OCI-LY7 (cell line): ENCODE results near the gene TMED6. TPM values are rescaled to one million over a fixed set of nuclear protein-coding genes. Genes with fewer than 3 reads are reported as not detected.

Source experiments
- BruUV-seq: library from RNA; stranded (reverse); fragments of 400-500 nt; replicated peaks from 2 replicates; lab custom pipeline; 2021; lab: Mats Ljungman, UMichigan
- CTCF ChIA-PET: fragments of 300-600 bp; sonication (Branson Sonifier 250); formaldehyde crosslinking; loops from one replicate; lab custom pipeline; 2022; ENCODE audit warnings: antibody characterized with exemption; ENCODE audit not compliant: unreplicated experiment; lab: Charles Lee
- POLR2A ChIA-PET: fragments of 300-600 bp; sonication (Branson Sonifier 250); formaldehyde crosslinking; loops from one replicate; lab custom pipeline; 2022; ENCODE audit warnings: antibody characterized with exemption; lab: Charles Lee
- DNase-seq: peaks from one replicate; pipeline ENCODE4 v3.0.0-alpha.2; 2015; ENCODE audit warnings: low spot score
- H2AFZ ChIP-seq: fragments of 200-600 bp; sonication (generic), shearing (Covaris generic); 2 replicates; pipeline ENCODE4 v1.6.1; 2014; ENCODE audit warnings: mild to moderate bottlenecking, antibody characterized with exemption, low read length, moderate library complexity
- H3K27ac ChIP-seq: fragments of 200-600 bp; sonication (generic); 2 replicates; pipeline ENCODE4 v1.5.1; 2014; ENCODE audit warnings: mixed run types, low read depth, mild to moderate bottlenecking, moderate library complexity, low read length, inconsistent platforms; ENCODE audit not compliant: poor library complexity, severe bottlenecking
- H3K36me3 ChIP-seq: fragments of 200-600 bp; sonication (generic); 2 replicates; pipeline ENCODE4 v1.6.1; 2014; ENCODE audit warnings: mild to moderate bottlenecking, antibody characterized with exemption, low read length, moderate library complexity, mixed read lengths; ENCODE audit not compliant: insufficient read depth
- H3K4me1 ChIP-seq: fragments of 200-600 bp; sonication (generic); 2 replicates; pipeline ENCODE4 v1.5.1; 2014; ENCODE audit warnings: mild to moderate bottlenecking, low read length; ENCODE audit not compliant: insufficient read depth, poor library complexity, severe bottlenecking
- H3K4me2 ChIP-seq: fragments of 200-600 bp; sonication (generic); 2 replicates; pipeline ENCODE4 v1.6.1; 2014; ENCODE audit warnings: mild to moderate bottlenecking, low read length
- H3K4me3 ChIP-seq: fragments of 200-600 bp; sonication (generic); 2 replicates; pipeline ENCODE4 v1.5.1; 2014; ENCODE audit warnings: mild to moderate bottlenecking, low read depth, low read length; ENCODE audit not compliant: poor library complexity, severe bottlenecking
- H3K79me2 ChIP-seq: fragments of 200-600 bp; sonication (generic); 2 replicates; pipeline ENCODE4 v1.6.1; 2016; ENCODE audit warnings: low read depth, mild to moderate bottlenecking, low read length, moderate library complexity, mixed read lengths; ENCODE audit not compliant: insufficient read depth
- H3K9me2 ChIP-seq: fragments of 200-600 bp; sonication (generic); 2 replicates; pipeline ENCODE4 v1.6.1; 2016; ENCODE audit warnings: mild to moderate bottlenecking, low read length, mixed read lengths; ENCODE audit not compliant: insufficient read depth
- H3K9me3 ChIP-seq: fragments of 200-600 bp; sonication (generic); 2 replicates; pipeline ENCODE4 v1.6.1; 2014; ENCODE audit warnings: mild to moderate bottlenecking, mixed run types, low read length, mixed read lengths
- H4K20me1 ChIP-seq: fragments of 200-600 bp; sonication (generic); 2 replicates; pipeline ENCODE4 v1.6.1; 2014; ENCODE audit warnings: mild to moderate bottlenecking, antibody characterized with exemption, low read length, moderate library complexity, mixed read lengths; ENCODE audit not compliant: insufficient read depth
- EZH2phosphoT487 ChIP-seq: fragments of 200-600 bp; sonication (generic); IDR thresholded peaks from 2 replicates; pipeline ENCODE4 v1.6.1; 2018; ENCODE audit warnings: low read depth, borderline replicate concordance, mild to moderate bottlenecking, mixed run types, antibody characterized with exemption, low read length, moderate library complexity, mixed read lengths
- intact Hi-C: fragments of 100-400 bp; cut with micrococcal nuclease; formaldehyde crosslinking; loops from one replicate; pipeline ENCODE4 v1.10.0; 2022; ENCODE audit not compliant: unreplicated experiment
- total RNA-seq, 2 experiments: library from RNA; depleted of rRNA in 1 of 2; stranded (reverse); fragments of >200 nt in 1 of 2; shearing (Covaris generic) in 1 of 2; gene quantifications; 2 replicates each; pipeline ENCODE4 v1.2.3, GENCODE V29; 2014 to 2022
- TF ChIP-seq, protein P1 (sequence below): fragments of 200-600 bp; sonication (generic); conservative IDR thresholded peaks from 2 replicates; pipeline ENCODE4 v1.5.1; 2014; ENCODE audit warnings: mild to moderate bottlenecking, antibody characterized with exemption, low read length, moderate library complexity, mixed read lengths

TMED6 gene
- total RNA-seq, 2 experiments from 2014 or later = 1.7 TPM

DNA sequence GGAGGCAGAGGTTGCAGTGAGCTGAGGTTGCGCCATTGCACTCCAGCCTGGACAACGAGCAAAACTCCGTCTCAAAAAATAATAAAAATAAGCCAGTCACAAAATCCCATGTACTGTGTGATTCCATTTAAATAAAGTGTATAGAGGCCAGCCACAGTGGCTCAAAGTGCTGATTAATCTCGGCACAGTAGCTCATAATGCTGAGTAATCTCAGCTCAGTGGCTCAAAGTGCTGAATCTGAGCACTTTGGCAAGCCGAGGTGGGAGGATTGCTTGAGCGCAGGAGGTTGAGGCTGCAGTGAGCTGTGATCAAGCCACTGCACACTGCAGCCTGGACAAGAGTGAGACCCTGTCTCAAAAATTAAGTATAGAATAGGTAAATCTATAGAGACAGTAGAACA lies 4.9 kb downstream of the TMED6 start:
- TF ChIP-seq, protein P1, sequence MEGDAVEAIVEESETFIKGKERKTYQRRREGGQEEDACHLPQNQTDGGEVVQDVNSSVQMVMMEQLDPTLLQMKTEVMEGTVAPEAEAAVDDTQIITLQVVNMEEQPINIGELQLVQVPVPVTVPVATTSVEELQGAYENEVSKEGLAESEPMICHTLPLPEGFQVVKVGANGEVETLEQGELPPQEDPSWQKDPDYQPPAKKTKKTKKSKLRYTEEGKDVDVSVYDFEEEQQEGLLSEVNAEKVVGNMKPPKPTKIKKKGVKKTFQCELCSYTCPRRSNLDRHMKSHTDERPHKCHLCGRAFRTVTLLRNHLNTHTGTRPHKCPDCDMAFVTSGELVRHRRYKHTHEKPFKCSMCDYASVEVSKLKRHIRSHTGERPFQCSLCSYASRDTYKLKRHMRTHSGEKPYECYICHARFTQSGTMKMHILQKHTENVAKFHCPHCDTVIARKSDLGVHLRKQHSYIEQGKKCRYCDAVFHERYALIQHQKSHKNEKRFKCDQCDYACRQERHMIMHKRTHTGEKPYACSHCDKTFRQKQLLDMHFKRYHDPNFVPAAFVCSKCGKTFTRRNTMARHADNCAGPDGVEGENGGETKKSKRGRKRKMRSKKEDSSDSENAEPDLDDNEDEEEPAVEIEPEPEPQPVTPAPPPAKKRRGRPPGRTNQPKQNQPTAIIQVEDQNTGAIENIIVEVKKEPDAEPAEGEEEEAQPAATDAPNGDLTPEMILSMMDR = no peak
- no peak for TF ChIP-seq EZH2phosphoT487
- no peak overlapping the region for H3K4me2 ChIP-seq
- DNase-seq = no peak
- ChIA-PET CTCF (no interaction called here), POLR2A (interaction anchor here (0.5 to 1.2 kb wide), 2 partner anchors 9 to 21 kb away, joined by 3 read pairs; no protein-coding TSS in a partner anchor)
- H4K20me1 ChIP-seq = peaks cover 1% of the 10 kb centered on the region
- H3K9me2 ChIP-seq = no peaks in the 10 kb centered on the region
- no peaks in the 10 kb centered on the region for H3K9me3 ChIP-seq
- BruUV-seq = no TSS peak
- intact Hi-C loops = no loop called here
- peaks cover 17% of the 10 kb centered on the region for H3K79me2 ChIP-seq
- H3K4me1 ChIP-seq = peaks cover 8% of the 10 kb centered on the region
- H3K4me3 ChIP-seq = no peak overlapping the region
- peaks cover 75% of the 10 kb centered on the region for H3K36me3 ChIP-seq
- no peak overlapping the region for H3K27ac ChIP-seq
- H2AFZ ChIP-seq = no peak overlapping the region

DNA sequence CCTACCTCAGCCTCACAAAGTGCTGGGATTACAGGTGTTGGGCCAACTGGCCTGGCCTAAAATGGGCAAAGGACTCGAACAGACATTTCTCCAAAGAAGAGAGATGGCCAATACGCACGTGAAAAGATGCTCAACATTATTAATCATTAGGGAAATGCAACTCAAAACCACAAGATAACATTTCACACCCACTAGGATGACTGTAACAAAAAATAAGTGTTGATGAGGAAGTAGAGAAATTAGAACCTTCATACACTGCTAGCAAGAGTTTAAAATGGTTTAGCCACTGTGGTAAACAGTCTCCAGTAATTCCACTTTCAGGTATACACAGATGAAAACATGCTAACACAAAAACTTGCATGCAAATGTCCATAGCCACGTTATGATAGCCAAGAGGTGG lies 5.7 kb downstream of the TMED6 start:
- intact Hi-C loops = no loop called here
- no TSS peak for BruUV-seq
- no peaks in the 10 kb centered on the region for H3K9me3 ChIP-seq
- no peak overlapping the region for H3K4me2 ChIP-seq
- POLR2A ChIA-PET = interaction anchor here (0.7 to 1.2 kb wide), 2 partner anchors 10 to 212 kb away, joined by 3 to 9 read pairs; no protein-coding TSS in a partner anchor
- CTCF ChIA-PET = no interaction called here
- H3K4me3 ChIP-seq = no peak overlapping the region
- H3K9me2 ChIP-seq = no peaks in the 10 kb centered on the region
- H2AFZ ChIP-seq = no peak overlapping the region
- TF ChIP-seq EZH2phosphoT487 = no peak
- TF ChIP-seq, protein P1 = no peak
- peaks cover 25% of the 10 kb centered on the region for H3K79me2 ChIP-seq
- no peak for DNase-seq
- H3K36me3 ChIP-seq = peaks cover 75% of the 10 kb centered on the region
- H3K4me1 ChIP-seq = peaks cover 15% of the 10 kb centered on the region
- peaks cover 9% of the 10 kb centered on the region; the same call in 1 of the 2 replicates for H4K20me1 ChIP-seq
- no peak overlapping the region for H3K27ac ChIP-seq

DNA sequence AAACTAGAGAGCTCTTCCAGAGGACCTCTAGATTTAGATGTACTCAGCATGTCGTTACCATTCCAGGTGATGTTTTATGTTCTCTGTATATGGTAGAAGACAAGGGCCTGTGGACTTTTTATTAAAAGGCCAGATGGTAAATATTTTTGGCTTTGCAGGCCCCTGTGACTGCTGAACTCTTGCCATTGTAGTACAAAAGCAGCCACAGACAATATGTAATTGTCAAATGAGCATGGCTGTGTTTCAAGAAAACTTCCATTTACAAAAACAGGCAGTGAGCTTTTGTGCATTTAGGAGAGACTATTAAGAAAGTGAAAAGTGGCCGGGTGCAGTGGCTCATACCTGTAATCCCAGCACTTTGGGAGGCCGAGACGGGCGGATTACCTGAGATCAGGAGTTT lies 7.4 kb downstream of the TMED6 start:
- Histone ChIP-seq H3K4me1 (peaks cover 20% of the 10 kb centered on the region), H2AFZ (no peak overlapping the region), H3K9me2 (no peaks in the 10 kb centered on the region), H3K79me2 (peaks cover 39% of the 10 kb centered on the region), H3K4me2 (no peak overlapping the region), H4K20me1 (peaks cover 9% of the 10 kb centered on the region; the same call in 1 of the 2 replicates), H3K9me3 (no peaks in the 10 kb centered on the region), H3K36me3 (peaks cover 76% of the 10 kb centered on the region), H3K4me3 (no peak overlapping the region), H3K27ac (no peak overlapping the region)
- no peak for DNase-seq
- ChIA-PET CTCF (no interaction called here), POLR2A (interaction anchor here (0.5 to 1.6 kb wide), 3 partner anchors 8 to 1069 kb away, joined by 3 to 5 read pairs (median 4); no protein-coding TSS in a partner anchor)
- intact Hi-C loops = no loop called here
- TF ChIP-seq, protein P1 = no peak
- TF ChIP-seq EZH2phosphoT487 = no peak
- no TSS peak for BruUV-seq
